Body of pancreas (tissue), 4 donors: ENCODE measurements around the gene ETDC.

Experiments
- CTCF ChIP-seq, 7 experiments: fragments of 450-650 bp in 4 of 7; fragments of 200-600 bp in 3 of 7; sonication (generic) in 3 of 7; IDR thresholded peaks; one replicate each; pipeline ENCODE4 v1.5.1; 2016 to 2019; ENCODE audit warnings: antibody characterized with exemption in 7 of 7
- POLR2A ChIP-seq, 3 donors: fragments of 450-650 bp; IDR thresholded peaks; one replicate each; pipeline ENCODE4 v1.6.1; 2016; ENCODE audit warnings: antibody characterized with exemption in 3 of 3, mild to moderate bottlenecking in 2 of 3

- TF ChIP-seq POLR2A (IDR thresholded peaks at IDR 0.05) (no peak), CTCF (IDR thresholded peaks at IDR 0.05) (no peak)
Observed at GRCh38 chrX:135328421-135329005, 19.2 kb downstream of the ETDC start.
